GM06990 (cell line): ENCODE data around the gene CELF5.

Experiments used
- DNase-seq: peaks from one replicate; pipeline ENCODE4 v3.0.0-alpha.2; 2011; ENCODE audit not compliant: insufficient read length; ENCODE audit errors: extremely low read depth
- H3K27me3 ChIP-seq: replicated peaks from 2 replicates; pipeline ENCODE4 v1.6.0; 2011; ENCODE audit warnings: low read length; ENCODE audit not compliant: control insufficient read depth, insufficient read depth
- H3K36me3 ChIP-seq: 2 replicates; pipeline ENCODE4 v1.5.1; 2011; ENCODE audit warnings: low read length; ENCODE audit not compliant: control insufficient read depth, insufficient read depth
- H3K4me3 ChIP-seq: replicated peaks from 2 replicates; pipeline ENCODE4 v1.5.1; 2011; ENCODE audit warnings: low read depth, mild to moderate bottlenecking, control low read depth, low read length
- TF ChIP-seq, protein P1 (sequence below): IDR thresholded peaks from 2 replicates; pipeline ENCODE4 v1.5.1; 2011; ENCODE audit warnings: low read length, control low read depth, mild to moderate bottlenecking, inconsistent platforms; ENCODE audit not compliant: insufficient read depth, poor library complexity, severe bottlenecking

The CELF5 gene

DNA sequence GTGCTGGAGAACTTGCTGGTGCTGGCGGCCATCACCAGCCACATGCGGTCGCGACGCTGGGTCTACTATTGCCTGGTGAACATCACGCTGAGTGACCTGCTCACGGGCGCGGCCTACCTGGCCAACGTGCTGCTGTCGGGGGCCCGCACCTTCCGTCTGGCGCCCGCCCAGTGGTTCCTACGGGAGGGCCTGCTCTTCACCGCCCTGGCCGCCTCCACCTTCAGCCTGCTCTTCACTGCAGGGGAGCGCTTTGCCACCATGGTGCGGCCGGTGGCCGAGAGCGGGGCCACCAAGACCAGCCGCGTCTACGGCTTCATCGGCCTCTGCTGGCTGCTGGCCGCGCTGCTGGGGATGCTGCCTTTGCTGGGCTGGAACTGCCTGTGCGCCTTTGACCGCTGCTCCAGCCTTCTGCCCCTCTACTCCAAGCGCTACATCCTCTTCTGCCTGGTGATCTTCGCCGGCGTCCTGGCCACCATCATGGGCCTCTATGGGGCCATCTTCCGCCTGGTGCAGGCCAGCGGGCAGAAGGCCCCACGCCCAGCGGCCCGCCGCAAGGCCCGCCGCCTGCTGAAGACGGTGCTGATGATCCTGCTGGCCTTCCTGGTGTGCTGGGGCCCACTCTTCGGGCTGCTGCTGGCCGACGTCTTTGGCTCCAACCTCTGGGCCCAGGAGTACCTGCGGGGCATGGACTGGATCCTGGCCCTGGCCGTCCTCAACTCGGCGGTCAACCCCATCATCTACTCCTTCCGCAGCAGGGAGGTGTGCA lies 45.3 kb upstream of the CELF5 start:
- no peaks in the 10 kb centered on the region for H3K27me3 ChIP-seq
- TF ChIP-seq, protein P1, sequence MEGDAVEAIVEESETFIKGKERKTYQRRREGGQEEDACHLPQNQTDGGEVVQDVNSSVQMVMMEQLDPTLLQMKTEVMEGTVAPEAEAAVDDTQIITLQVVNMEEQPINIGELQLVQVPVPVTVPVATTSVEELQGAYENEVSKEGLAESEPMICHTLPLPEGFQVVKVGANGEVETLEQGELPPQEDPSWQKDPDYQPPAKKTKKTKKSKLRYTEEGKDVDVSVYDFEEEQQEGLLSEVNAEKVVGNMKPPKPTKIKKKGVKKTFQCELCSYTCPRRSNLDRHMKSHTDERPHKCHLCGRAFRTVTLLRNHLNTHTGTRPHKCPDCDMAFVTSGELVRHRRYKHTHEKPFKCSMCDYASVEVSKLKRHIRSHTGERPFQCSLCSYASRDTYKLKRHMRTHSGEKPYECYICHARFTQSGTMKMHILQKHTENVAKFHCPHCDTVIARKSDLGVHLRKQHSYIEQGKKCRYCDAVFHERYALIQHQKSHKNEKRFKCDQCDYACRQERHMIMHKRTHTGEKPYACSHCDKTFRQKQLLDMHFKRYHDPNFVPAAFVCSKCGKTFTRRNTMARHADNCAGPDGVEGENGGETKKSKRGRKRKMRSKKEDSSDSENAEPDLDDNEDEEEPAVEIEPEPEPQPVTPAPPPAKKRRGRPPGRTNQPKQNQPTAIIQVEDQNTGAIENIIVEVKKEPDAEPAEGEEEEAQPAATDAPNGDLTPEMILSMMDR, result no peak
- peak; percentile 68 for DNase-seq
- H3K4me3 ChIP-seq, result peak overlapping the region; percentile 87
- no peaks in the 10 kb centered on the region for H3K36me3 ChIP-seq

DNA sequence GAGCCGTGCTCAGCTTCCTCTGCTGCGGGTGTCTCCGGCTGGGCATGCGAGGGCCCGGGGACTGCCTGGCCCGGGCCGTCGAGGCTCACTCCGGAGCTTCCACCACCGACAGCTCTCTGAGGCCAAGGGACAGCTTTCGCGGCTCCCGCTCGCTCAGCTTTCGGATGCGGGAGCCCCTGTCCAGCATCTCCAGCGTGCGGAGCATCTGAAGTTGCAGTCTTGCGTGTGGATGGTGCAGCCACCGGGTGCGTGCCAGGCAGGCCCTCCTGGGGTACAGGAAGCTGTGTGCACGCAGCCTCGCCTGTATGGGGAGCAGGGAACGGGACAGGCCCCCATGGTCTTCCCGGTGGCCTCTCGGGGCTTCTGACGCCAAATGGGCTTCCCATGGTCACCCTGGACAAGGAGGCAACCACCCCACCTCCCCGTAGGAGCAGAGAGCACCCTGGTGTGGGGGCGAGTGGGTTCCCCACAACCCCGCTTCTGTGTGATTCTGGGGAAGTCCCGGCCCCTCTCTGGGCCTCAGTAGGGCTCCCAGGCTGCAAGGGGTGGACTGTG lies 44.6 kb upstream of the CELF5 start:
- peak; percentile 72 for DNase-seq
- Histone ChIP-seq H3K4me3 (peak overlapping the region; percentile 87), H3K27me3 (no peaks in the 10 kb centered on the region), H3K36me3 (no peaks in the 10 kb centered on the region; the same call in 1 of the 2 replicates)
- TF ChIP-seq, protein P1, result no peak

DNA sequence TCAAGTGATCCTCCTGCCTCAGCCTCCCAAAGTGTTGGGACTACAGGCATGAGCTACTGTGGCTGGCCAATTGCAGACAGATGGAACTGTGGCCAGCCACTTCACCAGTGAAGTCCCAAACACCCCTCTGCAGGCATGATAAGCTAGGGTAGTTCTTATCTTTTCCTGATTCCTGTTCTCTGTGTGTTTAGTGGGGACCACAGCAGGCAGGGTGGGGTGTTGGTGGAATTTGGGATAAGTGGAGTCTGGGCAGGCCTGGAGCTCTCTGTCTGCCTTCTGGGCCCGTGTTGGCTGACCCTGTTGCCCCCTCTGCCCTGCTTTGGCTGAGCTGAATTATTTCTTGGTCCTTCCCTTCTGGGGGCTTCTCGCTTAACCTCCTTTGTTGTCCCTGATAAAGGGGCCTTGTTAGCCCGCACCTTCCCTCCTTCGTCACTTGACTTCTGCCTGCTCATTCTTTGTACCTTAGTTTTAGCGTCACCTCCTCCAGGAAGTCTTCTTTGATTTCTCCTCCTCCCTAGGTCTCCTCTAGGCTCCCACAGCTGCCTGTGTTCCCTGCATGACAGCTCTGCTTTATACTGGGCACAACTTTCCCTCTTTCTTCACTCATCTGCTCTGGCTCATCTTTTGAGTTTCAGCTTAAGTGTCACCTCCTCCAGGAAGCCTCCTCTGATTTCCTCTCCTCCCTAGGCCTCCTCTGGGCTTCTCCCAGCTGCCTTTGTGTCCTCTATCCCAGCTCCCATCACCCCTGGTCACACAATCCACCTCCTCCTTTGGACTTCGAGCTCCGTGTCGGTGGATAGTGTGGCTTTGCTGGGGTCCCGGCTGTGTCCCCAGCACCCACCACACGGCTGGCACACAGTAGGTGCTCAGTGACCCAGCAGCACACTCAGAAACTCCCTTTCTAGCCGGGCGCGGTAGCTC lies 40.5 kb upstream of the CELF5 start:
- TF ChIP-seq, protein P1, result no peak
- DNase-seq, result no peak
- H3K36me3 ChIP-seq, result peaks cover 4% of the 10 kb centered on the region
- H3K4me3 ChIP-seq, result no peak overlapping the region
- no peaks in the 10 kb centered on the region for H3K27me3 ChIP-seq

DNA sequence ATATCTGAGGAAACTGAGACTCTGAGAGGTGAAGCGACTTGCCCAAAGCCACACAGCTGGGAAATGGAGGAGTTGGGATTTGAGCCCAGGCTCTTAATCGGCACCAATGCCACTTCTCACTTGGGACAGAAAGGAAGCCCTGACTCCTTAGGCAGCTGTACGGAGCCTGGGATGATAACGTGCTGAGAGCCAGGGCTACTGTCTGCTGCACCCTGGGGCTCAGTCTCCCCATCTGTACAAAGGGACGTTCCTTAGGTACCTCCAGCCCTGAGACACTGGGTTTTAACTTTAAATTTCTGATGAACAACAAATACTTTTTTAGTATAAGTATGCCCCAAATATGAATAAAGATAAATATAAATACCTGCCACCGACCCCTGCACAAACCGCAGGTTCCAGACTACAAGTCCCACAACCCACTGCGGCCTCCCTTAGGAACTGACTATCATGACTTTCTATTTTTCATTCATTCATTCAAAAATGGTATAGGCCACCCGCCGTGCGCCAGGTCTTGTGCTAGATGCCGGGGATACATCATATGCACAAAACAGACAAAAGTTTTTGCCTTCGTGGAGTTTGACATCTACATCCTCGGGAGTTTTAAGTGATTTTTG lies 39.5 kb upstream of the CELF5 start:
- no peaks in the 10 kb centered on the region for H3K27me3 ChIP-seq
- peak overlapping the region; percentile 89 for H3K4me3 ChIP-seq
- TF ChIP-seq, protein P1, result no peak
- DNase-seq, result no peak
- peaks cover 8% of the 10 kb centered on the region for H3K36me3 ChIP-seq

DNA sequence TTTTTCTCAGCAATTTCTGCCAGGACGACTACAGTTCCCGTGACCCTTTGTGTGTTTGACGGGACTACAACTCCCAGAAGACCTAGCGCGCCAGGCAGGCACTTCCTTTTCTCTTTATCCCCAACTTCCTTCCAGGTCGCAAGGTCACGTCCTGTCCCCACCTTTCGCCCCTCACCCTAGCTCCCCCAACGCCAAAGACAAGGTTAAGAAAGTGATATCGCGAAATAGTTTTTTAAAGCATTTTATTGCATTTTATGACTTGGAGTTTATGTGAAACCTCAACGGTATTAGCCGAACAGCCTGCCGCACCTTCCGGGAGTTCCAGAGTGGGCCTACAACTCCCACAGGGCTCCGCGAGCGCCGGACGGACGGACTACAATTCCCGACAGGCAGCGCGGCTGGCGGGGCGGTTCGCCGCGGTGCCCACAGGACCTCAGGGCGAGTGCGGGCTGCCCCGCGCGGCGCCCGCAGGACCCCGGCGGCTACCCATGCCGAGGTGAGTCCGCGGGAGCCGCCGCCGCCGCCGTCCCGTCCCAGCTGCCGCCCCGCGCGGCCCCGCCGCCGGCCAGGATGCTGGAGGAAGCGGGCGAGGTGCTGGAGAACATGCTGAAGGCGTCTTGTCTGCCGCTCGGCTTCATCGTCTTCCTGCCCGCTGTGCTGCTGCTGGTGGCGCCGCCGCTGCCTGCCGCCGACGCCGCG lies 38.9 kb upstream of the CELF5 start, which contains the start of gene NCLN:
NCLN (plus strand) TSS at position 470 of the 699 bp plus-strand sequence; CDS start at position 571, 101 bp downstream.
- TF ChIP-seq, protein P1, result no peak
- Histone ChIP-seq H3K36me3 (peaks cover 8% of the 10 kb centered on the region), H3K27me3 (no peaks in the 10 kb centered on the region), H3K4me3 (peak within 1 kb of the TSS; percentile 89)
- DNase-seq, result peak; percentile 96
